HepG2 (cell line): ENCODE measurements around the gene NEK5. TPM values are rescaled to one million over a fixed set of nuclear protein-coding genes. Genes with fewer than 3 reads are reported as not detected.

Source experiments
- CCAR2 ChIP-seq: fragments of 200-400 bp; formaldehyde crosslinking; optimal IDR thresholded peaks from 2 replicates; pipeline ENCODE3; 2018; ENCODE audit warnings: low read depth, mild to moderate bottlenecking, low read length, moderate library complexity
- CHD4 ChIP-seq: fragments of 200-600 bp; sonication (generic); IDR thresholded peaks from 2 replicates; pipeline ENCODE4 v1.7.0; 2017; ENCODE audit warnings: mild to moderate bottlenecking, low read length, borderline replicate concordance
- DNMT1 ChIP-seq: sonication (generic); formaldehyde crosslinking; IDR thresholded peaks from 2 replicates; pipeline ENCODE4 v1.5.1; 2020; ENCODE audit warnings: mild to moderate bottlenecking, missing genetic modification reagents
- GFI1 ChIP-seq: sonication (generic); formaldehyde crosslinking; IDR thresholded peaks from 2 replicates; pipeline ENCODE4 v1.5.0; 2020; ENCODE audit warnings: missing genetic modification reagents, mild to moderate bottlenecking, borderline replicate concordance
- HDAC1 ChIP-seq: sonication (generic); formaldehyde crosslinking; IDR thresholded peaks from 2 replicates; pipeline ENCODE4 v1.5.1; 2020; ENCODE audit warnings: mild to moderate bottlenecking, missing genetic modification reagents
- HMG20B ChIP-seq: conservative IDR thresholded peaks from 2 replicates; pipeline ENCODE4 v1.6.1; 2016; ENCODE audit warnings: missing genetic modification reagents, missing compliant biosample characterization
- HNF4G ChIP-seq, 2 experiments: sonication (generic) in 1 of 2; formaldehyde crosslinking in 1 of 2; IDR thresholded peaks; 2 replicates each; pipeline versions ENCODE4 v1.4.0 to v1.6.1; 2011 to 2020; ENCODE audit warnings: borderline replicate concordance in 2 of 2, low read depth in 2 of 2, mild to moderate bottlenecking in 2 of 2, low read length in 1 of 2, missing genetic modification reagents in 1 of 2, moderate library complexity in 1 of 2
- IKZF1 ChIP-seq: fragments of 450-650 bp; IDR thresholded peaks from 2 replicates; pipeline ENCODE4 v1.7.1; 2016
- KAT8 ChIP-seq: IDR thresholded peaks from 2 replicates; pipeline ENCODE4 v1.6.1; 2016; ENCODE audit warnings: missing genetic modification reagents, missing compliant biosample characterization
- NR2F2 ChIP-seq: IDR thresholded peaks from 2 replicates; pipeline ENCODE4 v1.6.1; 2012; ENCODE audit warnings: low read depth, inconsistent platforms, borderline replicate concordance
- RFX5 ChIP-seq: IDR thresholded peaks from 2 replicates; pipeline ENCODE4 v1.6.1; 2011; ENCODE audit warnings: low read depth, low read length, improper control_type of control experiment
- SMAD3 ChIP-seq: sonication (generic); formaldehyde crosslinking; IDR thresholded peaks from 2 replicates; pipeline ENCODE4 v1.4.0; 2020; ENCODE audit warnings: missing genetic modification reagents
- SMC3 ChIP-seq: IDR thresholded peaks from 2 replicates; pipeline ENCODE4 v1.6.1; 2011; ENCODE audit warnings: low read length, improper control_type of control experiment
- SOX5 ChIP-seq: IDR thresholded peaks from 2 replicates; pipeline ENCODE4 v1.6.1; 2016; ENCODE audit warnings: borderline replicate concordance
- ZNF34 ChIP-seq: sonication (generic); formaldehyde crosslinking; IDR thresholded peaks from 2 replicates; pipeline ENCODE4 v1.4.0; 2020; ENCODE audit warnings: mild to moderate bottlenecking, missing genetic modification reagents, borderline replicate concordance
- ZNF562 ChIP-seq: sonication (generic); formaldehyde crosslinking; IDR thresholded peaks from 2 replicates; pipeline ENCODE4 v1.8.0; 2022; ENCODE audit warnings: missing genetic modification reagents, borderline replicate concordance
- ZNF879 ChIP-seq: sonication (generic); formaldehyde crosslinking; IDR thresholded peaks from 2 replicates; pipeline ENCODE4 v1.8.1; 2023; ENCODE audit warnings: missing genetic modification reagents
- polyA plus RNA-seq, 8 experiments: library from polyadenylated mRNA; depleted of rRNA in 3 of 8; stranded (reverse) in 7 of 8; unstranded in 1 of 8; fragments of >200 nt; fragmentation: Illumina TruSeq in 4 of 8; extraction: Trizol in 4 of 8; gene quantifications; 2 replicates each; pipeline versions ENCODE4 v1.2.1 to v1.2.3, GENCODE V29; 2011 to 2016; ENCODE audit warnings: low read depth in 4 of 8, missing spikeins in 1 of 8, mixed read lengths in 1 of 8; ENCODE audit not compliant: insufficient read depth in 1 of 8
- total RNA-seq, 5 experiments: library from RNA; depleted of rRNA; stranded (reverse); fragments of >200 nt; fragmentation: Illumina TruSeq; extraction: Trizol; gene quantifications; 2 replicates each; pipeline ENCODE4 v1.2.3, GENCODE V29; 2016; ENCODE audit warnings: low read depth in 1 of 5
- TF ChIP-seq, protein P1 (sequence below): sonication (generic); formaldehyde crosslinking; IDR thresholded peaks from 2 replicates; pipeline ENCODE4 v1.8.0; 2022; ENCODE audit warnings: low read depth, missing genetic modification reagents
- TF ChIP-seq, protein P2 (sequence below): sonication (generic); formaldehyde crosslinking; IDR thresholded peaks from 2 replicates; pipeline ENCODE4 v1.4.0; 2020; ENCODE audit warnings: missing genetic modification reagents, borderline replicate concordance
- TF ChIP-seq, protein P3 (sequence below): sonication (generic); formaldehyde crosslinking; IDR thresholded peaks from 2 replicates; pipeline ENCODE4 v1.8.1; 2022; ENCODE audit warnings: low read depth, mild to moderate bottlenecking, missing genetic modification reagents

Gene NEK5
- total and polyA plus RNA-seq, 2 of the 13 experiments (the other 11 are each of a cell fraction or from before 2014, with no cell fraction given) = 0.12 to 0.22 TPM

DNA sequence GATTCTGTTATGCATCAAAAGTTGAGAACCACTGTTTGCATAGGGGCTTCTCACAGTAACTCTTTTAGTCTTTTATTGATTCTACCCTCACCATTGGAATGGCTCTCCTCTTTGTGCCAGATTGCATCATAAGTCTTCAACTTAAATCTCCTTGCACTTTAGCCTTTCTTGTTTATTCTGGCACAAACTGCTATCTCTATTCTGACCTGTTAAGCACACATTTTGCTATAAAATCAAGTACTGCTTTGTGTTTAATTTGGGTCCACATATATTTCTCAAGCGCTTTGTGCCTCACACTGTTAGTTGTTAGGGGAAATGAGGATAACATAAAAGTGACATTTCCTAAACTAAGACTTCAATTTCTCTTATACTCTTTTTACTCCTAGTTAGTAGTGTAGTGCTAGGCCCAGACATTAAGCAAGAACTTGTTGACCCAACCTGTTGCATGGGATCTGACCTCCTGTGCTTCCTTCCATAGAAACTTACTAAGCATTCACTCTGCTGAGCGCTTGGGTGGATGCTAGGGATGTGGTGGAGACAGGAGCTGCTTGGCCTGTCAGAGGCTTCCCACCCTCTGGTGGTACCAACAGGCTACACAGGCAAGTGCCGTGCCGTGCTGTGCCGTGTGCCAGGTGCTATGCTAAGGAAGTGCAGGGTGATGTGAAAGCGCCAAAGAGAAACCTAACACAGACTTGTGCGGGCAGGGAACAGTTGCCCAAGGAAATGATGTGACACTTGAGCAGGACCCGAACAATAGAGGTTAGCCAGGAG, 103.2 kb downstream of the NEK5 start (continued):
- TF ChIP-seq HMG20B (peak; percentile 86), DNMT1 (peak; percentile 66; the same call in 1 of the 2 replicates), GFI1 (peak; percentile 81), ZNF879 (CRISPR knock-in tag) (no peak), ZNF562 (CRISPR knock-in tag) (no peak), RFX5 (no peak), CCAR2 (peak; percentile 85), ZNF34 (CRISPR knock-in tag) (no peak), HDAC1 (peak; percentile 52; the same call in 1 of the 2 replicates), SMC3 (peak; percentile 18; the same call in 1 of the 2 replicates), IKZF1 (no peak), CHD4 (0 out of 2 replicates have a peak, but pooled peaks have one; percentile 25), SMAD3 (CRISPR knock-in tag) (peak; percentile 62; the same call in 1 of the 2 replicates), HNF4G (IDR thresholded peaks at IDR 0.05; ENCODE audit: borderline replicate concordance, low read depth, low read length) (peak; percentile 94), HNF4G (CRISPR knock-in tag; IDR thresholded peaks at IDR 0.05; ENCODE audit: borderline replicate concordance, low read depth) (peak; percentile 47; the same call in 1 of the 2 replicates), KAT8 (peak; percentile 49), NR2F2 (peak; percentile 96), SOX5 (CRISPR knock-in tag) (peak; percentile 82; the same call in 1 of the 2 replicates)
- TF ChIP-seq, protein P1, sequence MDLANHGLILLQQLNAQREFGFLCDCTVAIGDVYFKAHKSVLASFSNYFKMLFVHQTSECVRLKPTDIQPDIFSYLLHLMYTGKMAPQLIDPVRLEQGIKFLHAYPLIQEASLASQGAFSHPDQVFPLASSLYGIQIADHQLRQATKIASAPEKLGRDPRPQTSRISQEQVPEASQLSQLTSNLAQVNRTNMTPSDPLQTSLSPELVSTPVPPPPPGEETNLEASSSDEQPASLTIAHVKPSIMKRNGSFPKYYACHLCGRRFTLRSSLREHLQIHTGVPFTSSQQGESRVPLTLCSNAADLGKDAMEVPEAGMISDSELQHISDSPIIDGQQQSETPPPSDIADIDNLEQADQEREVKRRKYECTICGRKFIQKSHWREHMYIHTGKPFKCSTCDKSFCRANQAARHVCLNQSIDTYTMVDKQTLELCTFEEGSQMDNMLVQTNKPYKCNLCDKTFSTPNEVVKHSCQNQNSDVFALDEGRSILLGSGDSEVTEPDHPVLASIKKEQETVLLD (CRISPR knock-in tag) = no peak; the same call in 1 of the 2 replicates
- TF ChIP-seq, protein P2, sequence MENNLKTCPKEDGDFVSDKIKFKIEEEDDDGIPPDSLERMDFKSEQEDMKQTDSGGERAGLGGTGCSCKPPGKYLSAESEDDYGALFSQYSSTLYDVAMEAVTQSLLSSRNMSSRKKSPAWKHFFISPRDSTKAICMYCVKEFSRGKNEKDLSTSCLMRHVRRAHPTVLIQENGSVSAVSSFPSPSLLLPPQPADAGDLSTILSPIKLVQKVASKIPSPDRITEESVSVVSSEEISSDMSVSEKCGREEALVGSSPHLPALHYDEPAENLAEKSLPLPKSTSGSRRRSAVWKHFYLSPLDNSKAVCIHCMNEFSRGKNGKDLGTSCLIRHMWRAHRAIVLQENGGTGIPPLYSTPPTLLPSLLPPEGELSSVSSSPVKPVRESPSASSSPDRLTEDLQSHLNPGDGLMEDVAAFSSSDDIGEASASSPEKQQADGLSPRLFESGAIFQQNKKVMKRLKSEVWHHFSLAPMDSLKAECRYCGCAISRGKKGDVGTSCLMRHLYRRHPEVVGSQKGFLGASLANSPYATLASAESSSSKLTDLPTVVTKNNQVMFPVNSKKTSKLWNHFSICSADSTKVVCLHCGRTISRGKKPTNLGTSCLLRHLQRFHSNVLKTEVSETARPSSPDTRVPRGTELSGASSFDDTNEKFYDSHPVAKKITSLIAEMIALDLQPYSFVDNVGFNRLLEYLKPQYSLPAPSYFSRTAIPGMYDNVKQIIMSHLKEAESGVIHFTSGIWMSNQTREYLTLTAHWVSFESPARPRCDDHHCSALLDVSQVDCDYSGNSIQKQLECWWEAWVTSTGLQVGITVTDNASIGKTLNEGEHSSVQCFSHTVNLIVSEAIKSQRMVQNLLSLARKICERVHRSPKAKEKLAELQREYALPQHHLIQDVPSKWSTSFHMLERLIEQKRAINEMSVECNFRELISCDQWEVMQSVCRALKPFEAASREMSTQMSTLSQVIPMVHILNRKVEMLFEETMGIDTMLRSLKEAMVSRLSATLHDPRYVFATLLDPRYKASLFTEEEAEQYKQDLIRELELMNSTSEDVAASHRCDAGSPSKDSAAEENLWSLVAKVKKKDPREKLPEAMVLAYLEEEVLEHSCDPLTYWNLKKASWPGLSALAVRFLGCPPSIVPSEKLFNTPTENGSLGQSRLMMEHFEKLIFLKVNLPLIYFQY = peak; percentile 92; the same call in 1 of the 2 replicates
- TF ChIP-seq, protein P3, sequence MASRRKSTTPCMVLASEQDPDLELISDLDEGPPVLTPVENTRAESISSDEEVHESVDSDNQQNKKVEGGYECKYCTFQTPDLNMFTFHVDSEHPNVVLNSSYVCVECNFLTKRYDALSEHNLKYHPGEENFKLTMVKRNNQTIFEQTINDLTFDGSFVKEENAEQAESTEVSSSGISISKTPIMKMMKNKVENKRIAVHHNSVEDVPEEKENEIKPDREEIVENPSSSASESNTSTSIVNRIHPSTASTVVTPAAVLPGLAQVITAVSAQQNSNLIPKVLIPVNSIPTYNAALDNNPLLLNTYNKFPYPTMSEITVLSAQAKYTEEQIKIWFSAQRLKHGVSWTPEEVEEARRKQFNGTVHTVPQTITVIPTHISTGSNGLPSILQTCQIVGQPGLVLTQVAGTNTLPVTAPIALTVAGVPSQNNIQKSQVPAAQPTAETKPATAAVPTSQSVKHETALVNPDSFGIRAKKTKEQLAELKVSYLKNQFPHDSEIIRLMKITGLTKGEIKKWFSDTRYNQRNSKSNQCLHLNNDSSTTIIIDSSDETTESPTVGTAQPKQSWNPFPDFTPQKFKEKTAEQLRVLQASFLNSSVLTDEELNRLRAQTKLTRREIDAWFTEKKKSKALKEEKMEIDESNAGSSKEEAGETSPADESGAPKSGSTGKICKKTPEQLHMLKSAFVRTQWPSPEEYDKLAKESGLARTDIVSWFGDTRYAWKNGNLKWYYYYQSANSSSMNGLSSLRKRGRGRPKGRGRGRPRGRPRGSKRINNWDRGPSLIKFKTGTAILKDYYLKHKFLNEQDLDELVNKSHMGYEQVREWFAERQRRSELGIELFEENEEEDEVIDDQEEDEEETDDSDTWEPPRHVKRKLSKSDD (CRISPR knock-in tag) = peak; percentile 42; the same call in 1 of the 2 replicates
